SJCRH30 (cell line): ENCODE data around the gene KRT6C. TPM values are rescaled to one million over a fixed set of nuclear protein-coding genes. Genes with fewer than 3 reads are reported as not detected.
"Not testable (repeated sequence)": the region's sequence is repeated elsewhere in the genome, so short reads cannot be mapped to it uniquely, and the experiment has no call there.

ENCODE experiments used
- DNase-seq, 2 experiments: peaks; one replicate each; pipeline ENCODE4 v3.0.0-alpha.2; 2015 to 2020
- H3K27ac ChIP-seq: fragments of 250-450 bp; sonication (Bioruptor Pico); 2 replicates; pipeline ENCODE4 v1.5.1; 2020; ENCODE audit warnings: mild to moderate bottlenecking, moderate library complexity
- H3K27me3 ChIP-seq: fragments of 250-450 bp; sonication (Bioruptor Pico); 2 replicates; pipeline ENCODE4 v1.5.1; 2020; ENCODE audit warnings: mild to moderate bottlenecking, moderate library complexity
- H3K36me3 ChIP-seq: fragments of 250-450 bp; sonication (Bioruptor Pico); 2 replicates; pipeline ENCODE4 v1.5.1; 2020; ENCODE audit warnings: mild to moderate bottlenecking, moderate library complexity
- H3K4me1 ChIP-seq: fragments of 250-450 bp; sonication (Bioruptor Pico); 2 replicates; pipeline ENCODE4 v1.5.1; 2020; ENCODE audit warnings: mild to moderate bottlenecking, moderate library complexity
- H3K4me3 ChIP-seq: fragments of 250-450 bp; sonication (Bioruptor Pico); 2 replicates; pipeline ENCODE4 v1.5.1; 2020; ENCODE audit warnings: mild to moderate bottlenecking, moderate library complexity
- H3K9me3 ChIP-seq: fragments of 250-450 bp; sonication (Bioruptor Pico); replicated peaks from 2 replicates; pipeline ENCODE4 v1.5.1; 2020; ENCODE audit warnings: mild to moderate bottlenecking, moderate library complexity
- total RNA-seq: library from RNA; depleted of rRNA; stranded (reverse); fragments of >200 nt; shearing (Covaris generic); gene quantifications from 2 replicates; pipeline ENCODE4 v1.2.3, GENCODE V29; 2014

Gene KRT6C
- total RNA-seq, 1 experiment from 2014 or later: not detected

DNA sequence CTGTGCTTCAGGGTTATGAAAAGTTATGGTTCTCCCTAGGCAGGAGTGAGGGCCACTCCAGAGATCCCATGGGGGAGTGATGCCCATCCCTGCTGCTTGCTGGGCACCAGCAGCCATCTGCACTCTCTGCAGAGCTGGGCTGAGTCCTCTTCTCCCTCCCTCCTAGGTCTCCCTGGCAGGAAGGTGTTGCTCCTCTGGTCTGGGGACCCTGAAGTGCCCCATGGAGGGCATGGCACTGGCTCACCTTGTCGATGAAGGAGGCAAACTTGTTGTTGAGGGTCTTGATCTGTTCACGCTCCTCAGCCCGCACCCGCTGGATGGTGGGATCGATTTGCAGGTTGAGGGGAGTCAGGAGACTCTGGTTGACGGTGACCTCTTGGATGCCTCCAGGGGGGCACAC lies 18.8 kb upstream of the KRT6C start:
- H3K4me3 ChIP-seq, H3K9me3 ChIP-seq, H3K27ac ChIP-seq, H3K36me3 ChIP-seq, DNase-seq, H3K27me3 ChIP-seq, H3K4me1 ChIP-seq: not testable (repeated sequence)

DNA sequence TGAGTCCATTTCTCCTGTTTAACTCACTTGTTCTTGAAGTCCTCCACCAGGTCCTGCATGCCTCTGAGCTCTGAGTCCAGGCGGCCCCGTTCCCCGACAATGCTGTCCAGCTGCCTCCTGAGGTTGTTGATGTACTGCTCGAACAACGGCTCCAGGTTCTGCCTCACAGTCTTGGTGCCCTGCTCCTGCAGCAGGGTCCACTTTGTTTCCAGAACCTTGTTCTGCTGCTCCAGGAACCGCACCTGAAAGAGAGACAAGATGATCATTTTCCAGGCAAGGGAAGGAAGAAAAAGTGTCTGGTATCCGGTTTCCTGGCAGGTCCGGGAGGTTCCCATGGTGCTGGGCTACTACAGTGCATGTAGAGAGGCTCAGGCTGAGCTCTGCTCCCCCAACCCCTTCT lies 17.9 kb upstream of the KRT6C start:
- not testable (repeated sequence) for H3K4me1 ChIP-seq, H3K27me3 ChIP-seq, H3K9me3 ChIP-seq, H3K4me3 ChIP-seq, H3K27ac ChIP-seq, DNase-seq, H3K36me3 ChIP-seq

DNA sequence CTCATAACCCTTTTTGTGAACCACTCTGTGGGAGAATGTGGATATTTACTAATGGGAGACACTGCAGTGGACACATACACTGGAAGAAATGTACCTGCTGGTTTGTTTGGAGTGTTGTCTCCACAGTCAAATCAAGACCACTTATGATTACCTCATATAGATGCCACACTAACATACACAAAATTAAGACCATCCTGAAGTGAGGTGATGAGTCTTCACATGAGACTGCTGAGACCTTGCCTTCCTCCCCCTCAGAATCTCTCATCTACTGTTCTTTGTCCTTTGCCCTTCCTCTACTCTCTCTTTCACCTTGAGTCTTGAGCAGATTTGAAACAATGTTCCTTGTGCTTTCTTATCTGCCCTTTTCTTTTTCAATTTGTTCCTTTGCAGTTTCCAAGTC lies 15.1 kb upstream of the KRT6C start:
- Histone ChIP-seq H3K9me3 (0 out of 2 replicates have a peak, but pooled peaks cover 3% of the 10 kb centered on the region), H3K27ac (no peak overlapping the region), H3K36me3 (no peaks in the 10 kb centered on the region), H3K4me3 (no peak overlapping the region), H3K27me3 (peaks cover 3% of the 10 kb centered on the region; the same call in 1 of the 2 replicates), H3K4me1 (no peaks in the 10 kb centered on the region)
- no peak for DNase-seq

DNA sequence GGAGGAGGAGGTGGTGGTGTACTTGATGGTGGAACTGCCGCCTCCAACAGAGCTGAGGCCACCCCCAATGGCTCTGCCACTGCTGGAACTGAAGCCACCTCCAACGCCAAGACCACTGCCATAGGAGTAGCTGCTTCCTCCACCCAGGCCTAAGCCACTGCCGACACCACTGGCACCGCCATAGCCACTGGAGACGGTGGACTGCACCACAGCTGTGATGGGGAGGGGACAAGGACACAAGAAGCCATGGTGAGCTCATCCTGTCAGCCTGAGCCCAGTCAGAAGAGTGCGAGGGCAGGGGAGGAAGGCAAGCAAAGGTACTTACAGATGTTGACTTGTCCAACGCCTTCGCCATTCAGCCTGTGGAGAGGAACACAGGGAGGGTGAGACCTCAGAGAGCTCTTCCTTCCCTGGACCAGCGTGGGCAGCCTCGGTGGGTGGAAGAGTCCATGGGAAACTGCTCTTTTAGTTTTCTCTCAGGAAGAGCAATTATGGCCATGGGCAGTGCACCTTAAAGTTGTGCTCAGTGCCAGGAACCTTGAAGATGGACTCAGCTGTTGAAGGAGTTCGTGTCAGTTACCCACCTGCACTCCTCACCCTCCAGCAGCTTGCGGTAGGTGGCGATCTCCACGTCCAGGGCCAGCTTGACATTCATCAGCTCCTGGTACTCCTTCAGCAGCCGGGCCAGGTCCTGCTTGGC lies 14.3 kb upstream of the KRT6C start:
- not testable (repeated sequence) for H3K4me1 ChIP-seq, H3K27me3 ChIP-seq, H3K27ac ChIP-seq, DNase-seq, H3K9me3 ChIP-seq, H3K36me3 ChIP-seq, H3K4me3 ChIP-seq

DNA sequence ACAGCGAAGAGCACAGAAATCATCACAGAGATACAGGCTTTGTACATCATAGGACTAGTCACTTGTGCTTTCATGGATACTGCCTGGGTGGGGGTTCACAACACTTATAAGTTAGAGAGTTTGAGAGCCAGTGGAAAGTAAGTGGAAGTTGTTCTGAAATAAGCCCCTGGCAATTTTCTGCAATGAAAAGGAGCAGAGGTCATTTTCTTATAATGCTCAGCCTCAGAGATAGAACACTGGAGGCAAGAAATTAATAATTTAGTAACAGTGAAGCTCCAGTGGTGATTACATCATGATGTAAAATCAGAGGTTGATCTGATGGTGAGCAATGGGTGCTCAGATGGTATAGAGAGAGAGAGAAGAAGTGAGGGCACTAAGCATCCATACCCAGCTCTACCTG lies 13.6 kb upstream of the KRT6C start:
- DNase-seq: no peak
- H3K4me3 ChIP-seq: no peak overlapping the region
- H3K27ac ChIP-seq: no peak overlapping the region
- 0 out of 2 replicates have a peak, but pooled peaks cover 3% of the 10 kb centered on the region for H3K9me3 ChIP-seq
- H3K27me3 ChIP-seq: no peaks in the 10 kb centered on the region
- H3K36me3 ChIP-seq: no peaks in the 10 kb centered on the region
- no peaks in the 10 kb centered on the region for H3K4me1 ChIP-seq

DNA sequence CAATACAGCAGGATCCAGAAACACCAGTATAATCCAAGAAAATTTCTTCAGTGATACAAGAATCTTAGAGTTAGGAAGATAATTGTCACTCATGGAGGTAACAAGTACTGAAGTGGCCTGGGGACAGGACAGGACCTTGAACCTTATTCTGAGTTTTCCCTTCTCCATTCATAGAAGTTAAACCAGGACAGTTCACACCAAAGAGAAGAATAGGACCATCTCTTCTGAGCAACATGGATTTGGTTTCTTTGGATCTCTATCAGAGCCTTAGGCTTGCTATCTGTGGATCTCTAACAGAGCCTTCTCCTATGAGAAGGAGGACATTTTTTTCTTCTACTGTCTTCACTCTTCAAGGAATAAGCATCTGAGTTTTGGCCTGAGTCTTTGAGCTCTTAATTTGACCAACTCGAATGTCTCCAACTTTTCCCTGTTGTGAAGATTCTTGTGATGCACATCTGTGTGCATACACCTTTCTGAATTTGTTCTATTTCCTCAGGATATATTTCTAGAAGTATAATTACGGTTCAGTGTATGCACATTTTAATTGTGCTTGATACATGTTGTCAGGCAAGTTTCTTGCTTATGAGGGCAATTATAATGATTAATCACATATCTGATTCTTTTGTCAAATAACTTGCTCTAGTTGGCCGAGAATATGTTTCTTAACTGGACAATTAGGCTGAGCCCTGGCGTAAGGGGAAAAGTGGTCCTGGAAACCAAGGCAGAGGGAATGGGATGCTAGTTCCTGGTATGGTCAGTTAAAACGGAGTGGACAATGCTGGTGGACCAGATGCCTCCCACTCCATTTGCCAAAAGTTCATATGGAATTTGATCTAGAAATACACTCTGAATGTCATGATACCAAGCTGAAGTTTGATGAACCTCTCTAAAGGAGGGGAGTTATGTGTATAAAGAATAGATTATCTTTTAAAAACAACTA lies 12.8 kb upstream of the KRT6C start:
- H3K27ac ChIP-seq: no peak overlapping the region
- H3K4me3 ChIP-seq: no peak overlapping the region
- 0 out of 2 replicates have a peak, but pooled peaks cover 3% of the 10 kb centered on the region for H3K9me3 ChIP-seq
- no peaks in the 10 kb centered on the region for H3K36me3 ChIP-seq
- H3K27me3 ChIP-seq: no peaks in the 10 kb centered on the region
- H3K4me1 ChIP-seq: no peaks in the 10 kb centered on the region
- DNase-seq: no peak

DNA sequence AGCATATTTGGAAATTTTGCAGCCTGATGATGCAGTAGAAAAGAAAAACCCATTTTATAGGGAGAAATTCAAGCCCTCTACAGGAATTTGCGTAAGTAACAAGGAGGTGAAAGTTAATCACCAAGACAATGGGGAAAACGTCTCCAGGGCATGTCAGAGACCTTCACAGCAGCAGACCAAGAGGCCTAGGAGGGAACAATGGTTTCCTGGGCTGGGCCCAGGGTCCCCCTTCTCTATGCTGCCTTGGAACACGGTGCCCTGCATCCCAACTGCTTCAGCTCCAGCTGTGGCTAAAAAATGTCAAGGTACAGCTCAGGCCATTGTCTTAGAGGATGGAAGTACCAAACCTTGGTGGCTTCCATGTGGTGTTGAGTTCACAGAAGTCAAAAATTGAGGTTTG lies 6.5 kb upstream of the KRT6C start:
- no peak for DNase-seq

DNA sequence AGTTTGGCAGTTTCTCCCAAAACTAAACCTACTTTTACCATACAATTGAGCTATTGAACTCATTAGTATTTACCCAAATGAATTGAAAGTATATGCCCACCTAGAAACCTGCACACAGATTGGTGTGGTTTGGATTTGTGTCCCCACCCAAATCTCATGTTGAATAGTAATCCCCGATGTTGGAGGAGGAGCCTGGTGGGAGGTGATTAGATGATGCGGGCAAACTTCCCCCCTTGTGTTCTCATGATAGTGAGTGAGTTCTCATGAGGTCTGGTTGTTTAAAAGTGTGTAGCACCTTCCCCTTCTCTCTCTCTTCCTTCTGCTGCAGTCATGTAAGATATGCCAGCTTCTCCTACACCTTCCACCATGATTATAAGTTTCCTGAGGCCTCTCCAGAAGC lies 4.0 kb upstream of the KRT6C start:
- H3K9me3 ChIP-seq: no peaks in the 10 kb centered on the region
- no peak overlapping the region for H3K27ac ChIP-seq
- H3K4me1 ChIP-seq: no peaks in the 10 kb centered on the region
- no peak for DNase-seq
- 0 out of 2 replicates have a peak, but pooled peaks cover 3% of the 10 kb centered on the region for H3K27me3 ChIP-seq
- H3K36me3 ChIP-seq: no peaks in the 10 kb centered on the region
- H3K4me3 ChIP-seq: no peak overlapping the region

More for the DNA sequence above, 6.5 kb upstream of the KRT6C start:
- H3K4me1 ChIP-seq: no peaks in the 10 kb centered on the region
- H3K4me3 ChIP-seq: no peak overlapping the region
- 0 out of 2 replicates have a peak, but pooled peaks cover 3% of the 10 kb centered on the region for H3K27me3 ChIP-seq
- 0 out of 2 replicates have a peak, but pooled peaks cover 3% of the 10 kb centered on the region for H3K9me3 ChIP-seq
- no peaks in the 10 kb centered on the region for H3K36me3 ChIP-seq
- no peak overlapping the region for H3K27ac ChIP-seq

DNA sequence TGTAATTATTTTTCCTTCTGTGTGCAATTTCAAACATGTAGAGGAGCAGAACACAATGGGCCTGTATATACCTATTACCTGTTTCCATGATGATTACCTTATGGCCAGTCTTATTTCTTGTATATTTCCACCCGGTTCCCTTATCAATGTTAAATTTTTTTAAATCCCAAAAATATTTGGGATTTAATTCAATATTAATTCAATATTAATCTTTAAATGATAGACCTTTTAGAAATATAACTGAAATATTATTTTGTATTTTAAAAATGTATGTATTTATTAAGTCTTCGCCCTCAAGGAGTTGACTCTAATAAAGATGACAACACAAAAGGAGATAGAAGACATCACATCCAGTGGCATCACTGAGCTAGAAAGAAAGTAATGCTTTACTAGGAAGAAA lies 607 bp upstream of the KRT6C start:
- Histone ChIP-seq H3K36me3 (no peaks in the 10 kb centered on the region), H3K9me3 (no peaks in the 10 kb centered on the region)
- DNase-seq: no peak

DNA sequence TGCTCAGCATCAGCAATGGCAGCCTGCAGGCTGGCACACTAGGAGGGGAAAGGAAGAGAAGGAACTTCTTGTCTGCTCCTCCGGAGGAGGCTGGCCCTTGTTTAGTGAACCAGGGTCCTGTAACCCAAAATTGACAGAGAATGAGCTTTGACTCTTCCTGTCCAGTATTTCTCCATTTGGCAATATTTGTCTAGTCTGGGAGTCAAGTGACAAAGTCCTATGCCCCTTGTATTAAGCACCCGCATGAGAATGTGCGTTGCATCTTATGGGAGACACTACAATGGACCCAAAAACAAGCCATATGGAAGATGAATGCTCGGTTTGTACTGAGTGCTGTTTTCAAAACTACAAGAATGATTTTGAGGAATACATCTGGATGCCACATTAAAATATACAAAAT lies 3.8 kb downstream of the KRT6C start:
- no peaks in the 10 kb centered on the region; the same call in 1 of the 2 replicates for H3K27me3 ChIP-seq
- H3K27ac ChIP-seq: no peak overlapping the region
- no peak overlapping the region for H3K4me3 ChIP-seq
- no peaks in the 10 kb centered on the region for H3K36me3 ChIP-seq
- no peaks in the 10 kb centered on the region for H3K9me3 ChIP-seq
- no peaks in the 10 kb centered on the region for H3K4me1 ChIP-seq
- no peak for DNase-seq

More for the DNA sequence above, 607 bp upstream of the KRT6C start:
- Histone ChIP-seq H3K27ac (no peak overlapping the region), H3K4me1 (no peaks in the 10 kb centered on the region), H3K4me3 (no peak overlapping the region), H3K27me3 (0 out of 2 replicates have a peak, but pooled peaks cover 3% of the 10 kb centered on the region)

DNA sequence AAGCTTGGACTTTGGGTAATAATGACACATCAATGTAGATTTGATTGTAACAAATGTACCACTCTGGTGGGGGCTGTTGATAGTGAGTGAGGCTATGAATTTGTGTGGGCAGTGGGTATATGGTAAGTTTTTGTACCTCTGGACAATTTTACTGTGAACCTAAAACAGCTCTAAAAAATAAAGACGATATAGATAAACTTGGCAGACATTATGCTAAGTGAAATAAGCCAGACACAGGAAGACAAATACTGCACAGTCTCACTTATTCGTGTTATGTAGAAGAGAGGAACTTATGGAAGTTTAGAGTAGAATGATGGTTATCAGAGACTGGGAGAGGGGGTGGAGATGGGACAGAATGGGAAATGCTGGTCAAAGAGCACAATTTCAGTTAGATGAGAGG lies 8.7 kb downstream of the KRT6C start:
- H3K4me3 ChIP-seq: no peak overlapping the region
- no peaks in the 10 kb centered on the region for H3K9me3 ChIP-seq
- DNase-seq: no peak
- H3K4me1 ChIP-seq: no peaks in the 10 kb centered on the region
- no peaks in the 10 kb centered on the region; the same call in 1 of the 2 replicates for H3K27me3 ChIP-seq
- no peaks in the 10 kb centered on the region for H3K36me3 ChIP-seq
- no peak overlapping the region for H3K27ac ChIP-seq

DNA sequence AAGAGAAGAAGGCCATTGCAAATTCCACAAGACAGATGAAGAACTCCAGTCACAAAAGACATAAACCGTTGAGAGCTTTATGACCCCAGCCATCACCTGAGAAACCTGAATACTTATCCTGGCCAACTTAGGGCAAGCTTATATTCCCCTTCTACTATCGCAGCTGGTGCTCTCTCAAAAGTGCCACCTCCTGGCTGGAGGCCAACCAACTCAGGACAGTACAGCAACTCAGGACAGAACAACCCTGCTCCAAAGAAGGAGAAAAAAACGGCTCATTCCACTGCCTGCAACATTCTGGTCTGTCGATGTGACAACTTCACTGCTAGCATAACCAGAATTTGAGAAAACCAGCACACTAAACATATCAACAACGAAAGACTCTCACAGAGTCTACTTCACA lies 11.9 kb downstream of the KRT6C start:
- H3K27me3 ChIP-seq: no peaks in the 10 kb centered on the region
- no peaks in the 10 kb centered on the region for H3K4me1 ChIP-seq
- no peaks in the 10 kb centered on the region for H3K36me3 ChIP-seq
- no peak for DNase-seq
- H3K27ac ChIP-seq: no peak overlapping the region
- H3K4me3 ChIP-seq: no peak overlapping the region
- no peaks in the 10 kb centered on the region for H3K9me3 ChIP-seq

DNA sequence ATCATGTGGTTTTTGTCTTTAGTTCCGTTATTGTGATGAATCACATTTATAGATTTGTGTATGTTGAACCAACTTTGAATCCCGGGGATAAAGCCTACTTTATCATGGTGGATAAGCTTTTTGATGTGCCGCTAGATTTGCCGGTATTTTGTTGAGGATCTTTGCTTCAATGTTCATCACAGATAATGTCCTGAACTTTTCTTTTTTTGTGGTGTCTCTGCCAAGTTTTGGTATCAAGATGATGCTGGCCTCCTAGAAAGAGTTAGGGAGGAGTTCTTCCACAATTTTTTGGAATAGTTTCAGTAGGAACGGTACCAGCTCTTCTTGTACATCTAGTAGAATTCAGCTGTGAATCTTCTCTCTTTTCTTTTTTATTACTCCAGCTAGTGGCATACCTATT lies 14.7 kb downstream of the KRT6C start:
- Histone ChIP-seq H3K27me3 (no peaks in the 10 kb centered on the region), H3K27ac (no peak overlapping the region), H3K9me3 (no peaks in the 10 kb centered on the region), H3K4me3 (no peak overlapping the region), H3K4me1 (no peaks in the 10 kb centered on the region), H3K36me3 (no peaks in the 10 kb centered on the region)
- DNase-seq: no peak

DNA sequence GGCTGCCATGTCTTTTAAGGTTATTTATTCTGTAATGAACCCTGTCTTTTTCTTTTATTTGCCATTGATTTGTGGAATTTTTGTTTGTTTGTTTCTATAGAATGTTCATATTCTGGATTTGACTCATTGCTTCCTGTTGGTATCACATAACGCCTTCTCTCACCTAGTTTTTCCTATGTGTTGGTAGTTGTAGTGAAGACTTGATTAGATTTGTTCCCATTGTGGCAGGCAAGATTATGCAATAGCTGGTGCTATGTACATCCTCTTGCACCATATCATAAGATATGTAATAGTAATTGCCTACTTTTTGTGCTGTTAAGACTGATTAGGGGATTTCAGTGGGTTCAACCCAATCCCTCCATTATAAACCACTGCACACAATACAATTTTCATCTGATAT lies 17.8 kb downstream of the KRT6C start:
- no peak overlapping the region for H3K27ac ChIP-seq
- H3K4me1 ChIP-seq: no peaks in the 10 kb centered on the region
- no peak overlapping the region for H3K4me3 ChIP-seq
- no peaks in the 10 kb centered on the region for H3K36me3 ChIP-seq
- H3K27me3 ChIP-seq: no peaks in the 10 kb centered on the region
- H3K9me3 ChIP-seq: no peaks in the 10 kb centered on the region
- DNase-seq: no peak
